Brain microvascular endothelial cell (primary cell): Measurements from ENCODE around the gene USP43.
A peak's percentile ranks its signal among the peaks of the same experiment; 100 is the strongest.

ENCODE experiments used
- DNase-seq: peaks from one replicate; pipeline ENCODE4 v3.0.0-alpha.2; 2020
- H3K27ac ChIP-seq: fragments of 250-450 bp; sonication (Bioruptor Pico); 2 replicates; pipeline ENCODE4 v1.5.1; 2020; ENCODE audit warnings: mild to moderate bottlenecking, moderate library complexity
- H3K27me3 ChIP-seq: fragments of 250-450 bp; sonication (Bioruptor Pico); replicated peaks from 2 replicates; pipeline ENCODE4 v1.5.1; 2020; ENCODE audit warnings: mild to moderate bottlenecking
- H3K36me3 ChIP-seq: fragments of 250-450 bp; sonication (Bioruptor Pico); replicated peaks from 2 replicates; pipeline ENCODE4 v1.5.1; 2020; ENCODE audit warnings: mild to moderate bottlenecking
- H3K4me3 ChIP-seq: 2 replicates; pipeline ENCODE4 v1.5.1; 2011; ENCODE audit warnings: low read depth, mild to moderate bottlenecking, control low read depth, low read length, moderate library complexity
- CTCF ChIP-seq: IDR thresholded peaks from 2 replicates; pipeline ENCODE4 v1.5.1; 2011; ENCODE audit warnings: low read depth, mild to moderate bottlenecking, moderate library complexity, low read length, control low read depth, inconsistent platforms; ENCODE audit errors: missing control alignments
- in situ Hi-C: cut with HindIII; loops from 2 replicates; pipeline ENCODE4 v1.10.0; 2017; ENCODE audit warnings: low sequenced_read_pairs, low pct_ligation_motif_present

USP43 gene

GRCh38 chr17:9676084-9676483, 30.8 kb downstream of the USP43 start:
- no peak for DNase-seq
- in situ Hi-C loops: no loop called here
- H3K36me3 ChIP-seq: no peaks in the 10 kb centered on the region
- H3K27me3 ChIP-seq: no peaks in the 10 kb centered on the region
- no peak overlapping the region for H3K4me3 ChIP-seq
- no peak overlapping the region for H3K27ac ChIP-seq
- peak; percentile 23 for TF ChIP-seq CTCF

- in situ Hi-C loops: no loop called here
- TF ChIP-seq CTCF: no peak
- Histone ChIP-seq H3K27me3 (no peaks in the 10 kb centered on the region), H3K4me3 (no peak overlapping the region), H3K27ac (no peak overlapping the region), H3K36me3 (no peaks in the 10 kb centered on the region)
- DNase-seq: peak; percentile 33
Observed at GRCh38 chr17:9676820-9677310, 31.5 kb downstream of the USP43 start.

DNA sequence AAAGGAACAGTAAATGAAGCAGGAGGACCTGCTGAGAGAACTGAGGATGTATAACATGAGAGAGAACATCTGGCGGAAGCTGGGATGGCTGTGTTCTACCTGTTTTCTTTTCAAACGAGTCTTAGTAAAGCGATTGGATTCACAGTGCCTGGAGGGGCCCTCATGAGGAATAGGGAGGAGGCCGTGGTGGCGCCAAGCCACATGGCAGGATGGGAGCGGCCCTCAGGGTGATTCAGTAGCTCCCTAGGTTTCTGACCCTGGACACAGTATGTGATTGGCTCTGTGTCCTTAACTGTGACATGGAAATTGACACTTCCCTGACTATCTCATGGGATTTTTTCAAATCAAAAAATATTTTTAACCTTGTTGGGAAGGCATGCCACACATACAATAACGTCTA, 32.1 kb downstream of the USP43 start:
- H3K27me3 ChIP-seq: no peaks in the 10 kb centered on the region
- no peak overlapping the region for H3K27ac ChIP-seq
- H3K4me3 ChIP-seq: no peak overlapping the region
- DNase-seq: no peak
- no peak for TF ChIP-seq CTCF
- in situ Hi-C loops: no loop called here
- H3K36me3 ChIP-seq: no peaks in the 10 kb centered on the region

DNA sequence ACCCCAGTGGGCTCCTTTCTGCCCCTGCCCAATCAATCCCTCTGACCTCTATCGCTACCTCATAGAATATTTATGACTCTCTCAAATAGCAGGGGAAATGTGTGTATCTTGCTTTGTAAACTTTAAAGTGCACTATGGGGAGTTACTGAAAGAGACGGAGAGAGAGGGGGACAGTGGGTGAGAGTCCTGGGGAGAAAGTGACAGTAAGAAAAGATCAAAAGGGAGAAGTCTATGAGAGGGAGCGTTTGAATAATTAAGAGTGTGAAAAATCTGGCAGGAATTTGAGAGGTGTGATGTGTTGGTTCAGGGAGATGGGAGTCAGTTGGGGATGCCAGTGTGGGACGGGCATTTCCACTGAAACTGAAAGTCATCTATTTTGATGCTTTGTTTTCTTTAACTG, 32.6 kb downstream of the USP43 start:
- no peak for TF ChIP-seq CTCF
- DNase-seq: no peak
- H3K27me3 ChIP-seq: no peaks in the 10 kb centered on the region
- no peak overlapping the region for H3K27ac ChIP-seq
- in situ Hi-C loops: no loop called here
- no peaks in the 10 kb centered on the region for H3K36me3 ChIP-seq
- no peak overlapping the region for H3K4me3 ChIP-seq

DNA sequence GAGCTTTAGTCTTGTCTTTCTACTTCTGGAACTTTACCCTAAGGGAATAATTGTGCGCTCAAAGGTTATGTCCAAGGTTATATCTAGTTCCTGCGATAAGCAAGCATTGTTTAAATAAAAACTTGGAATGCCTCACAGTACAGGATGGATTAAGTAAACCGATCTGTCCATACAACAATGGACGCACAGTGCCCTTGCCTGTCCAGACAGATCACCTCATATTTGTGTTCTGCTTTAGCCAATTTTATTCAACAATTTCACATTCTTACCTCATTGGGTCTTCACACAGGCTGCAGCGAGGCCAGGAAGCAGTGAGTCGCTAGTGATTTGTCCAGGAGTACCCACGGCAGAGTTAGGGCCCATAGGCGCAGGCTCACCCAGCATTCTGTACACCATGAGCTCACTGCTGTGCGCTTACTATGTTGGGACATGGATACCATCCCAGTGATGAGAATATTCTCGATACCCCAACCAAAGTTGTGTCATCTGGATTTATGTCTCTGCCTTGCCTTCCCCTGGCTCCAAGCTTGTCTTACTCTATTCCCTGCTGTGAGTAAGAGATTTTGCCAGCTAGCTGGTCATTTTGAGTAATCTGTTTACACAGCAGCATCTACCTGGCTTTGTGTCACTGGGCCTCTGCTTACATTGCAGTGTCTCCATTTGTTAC, 39.8 kb downstream of the USP43 start:
- TF ChIP-seq CTCF: no peak
- Histone ChIP-seq H3K4me3 (no peak overlapping the region), H3K27ac (no peak overlapping the region), H3K36me3 (no peaks in the 10 kb centered on the region), H3K27me3 (no peaks in the 10 kb centered on the region)
- DNase-seq: no peak
- in situ Hi-C loops: no loop called here

DNA sequence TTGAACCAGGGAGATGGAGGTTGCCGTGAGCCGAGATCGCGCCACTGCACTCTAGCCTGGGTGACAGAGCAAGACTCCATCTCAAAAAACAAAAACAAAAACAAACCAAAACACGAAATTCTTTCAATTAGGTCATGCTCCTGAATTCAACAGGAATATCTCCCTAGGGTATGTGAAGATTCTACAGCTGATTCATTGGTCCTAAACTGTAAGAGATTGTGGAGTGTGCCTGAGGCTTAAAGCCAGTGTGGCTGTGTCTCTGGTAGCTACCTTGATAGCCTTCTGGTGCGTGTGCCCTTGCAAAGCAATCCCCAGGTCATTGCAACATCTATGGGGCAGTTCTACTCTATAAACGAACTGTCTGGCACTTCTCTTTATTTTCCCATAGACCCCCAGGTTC, 48.4 kb downstream of the USP43 start:
- no peak for DNase-seq
- no peak for TF ChIP-seq CTCF

More for the DNA sequence above, 48.4 kb downstream of the USP43 start:
- Histone ChIP-seq H3K36me3 (no peaks in the 10 kb centered on the region), H3K27me3 (no peaks in the 10 kb centered on the region), H3K4me3 (no peak overlapping the region), H3K27ac (no peak overlapping the region)
- in situ Hi-C loops: no loop called here
